NCI-H2196 treated with DMSO at 0.1 percent for 48 hours (cell line): ENCODE measurements around the gene ZNF821.
"Not testable (repeated sequence)": the region's sequence is repeated elsewhere in the genome, so short reads cannot be mapped to it uniquely, and the experiment has no call there.

ENCODE experiments used
- DNase-seq: peaks from one replicate; lab custom pipeline; 2025; ENCODE audit not compliant: unreplicated experiment; lab: John Stamatoyannopoulos, UW

The ZNF821 gene

DNA sequence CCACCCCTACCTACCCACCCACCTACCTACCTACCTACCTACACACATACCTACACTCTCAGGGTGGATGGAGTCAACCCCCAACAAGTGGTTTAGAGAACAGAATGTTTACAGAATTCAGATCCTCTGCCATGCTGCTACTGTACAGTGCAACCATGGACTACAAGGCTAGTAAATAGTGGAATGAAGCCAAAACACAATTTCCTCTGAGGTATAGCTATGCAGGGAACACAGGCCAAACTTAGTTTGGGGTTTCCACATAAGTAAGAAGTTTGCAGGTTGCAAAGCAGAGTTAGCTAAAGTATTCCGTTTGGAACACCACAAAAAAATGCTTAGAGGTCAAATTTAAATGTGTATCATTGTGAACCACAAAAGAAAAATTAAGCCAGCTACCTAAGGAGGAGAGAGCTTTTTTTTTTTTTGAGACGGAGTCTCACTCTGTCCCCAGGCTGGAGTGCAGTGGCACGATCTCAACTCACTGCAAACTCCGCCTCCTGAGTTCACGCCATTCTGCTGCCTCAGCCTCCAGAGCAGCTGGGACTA is 72.7 kb downstream of the ZNF821 start:
- DNase-seq: no peak

DNA sequence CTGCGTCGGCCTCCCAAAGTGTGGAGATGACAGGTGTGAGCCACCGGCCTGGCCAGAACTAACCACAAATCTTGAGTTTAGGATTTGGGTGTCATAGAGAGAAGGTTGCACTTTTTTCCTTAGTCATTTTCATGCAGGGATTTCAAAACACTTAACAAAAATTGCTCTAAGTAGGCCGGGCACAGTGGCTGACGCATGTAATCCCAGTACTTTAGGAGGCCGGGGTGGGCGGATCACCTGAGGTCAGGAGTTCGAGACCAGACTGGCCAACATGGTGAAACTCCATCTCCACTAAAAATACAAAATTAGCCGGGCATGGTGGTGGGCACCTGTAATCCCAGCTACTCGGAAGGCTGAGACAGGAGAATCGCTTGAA is 73.8 kb downstream of the ZNF821 start:
- not testable (repeated sequence) for DNase-seq
